ENCODE data around the gene ATP6V0E2.

ATP6V0E2 gene

GRCh38 chr7:149846021-149846420, 27.7 kb upstream of the ATP6V0E2 start:
- peak overlapping the region; percentile 80 to 98 (median 95) for H3K4me2 ChIP-seq
- no peaks in the 10 kb centered on the region for H3K9me3 ChIP-seq (replicated peaks in 1 of 11)
- peaks cover 0 to 7% (median 0%) of the 10 kb centered on the region in 11 experiments; a peak in 6 of 22 replicates for H4K20me1 ChIP-seq
- H3K27me3 ChIP-seq, result peaks cover 0 to 8% (median 3%) of the 10 kb centered on the region in 11 experiments; a peak in 5 of 22 replicates
- H3K36me3 ChIP-seq, result peaks cover 0 to 15% (median 6%) of the 10 kb centered on the region in 11 experiments; a peak in 8 of 22 replicates
- H3K4me3 ChIP-seq, result peak overlapping the region in 6 of 10 experiments; percentile 9 to 53 (median 32); a peak in 9 of 20 replicates
- no peak for TF ChIP-seq Cebpa-rat (IDR thresholded peaks at IDR 0.05)
- H3K27ac ChIP-seq, result peak overlapping the region; percentile 13 to 91 (median 85); a peak in 21 of 22 replicates
- peak overlapping the region; percentile 10 to 77 (median 71); a peak in 21 of 22 replicates for H3K9ac ChIP-seq
- H3K4me1 ChIP-seq, result peaks cover 58 to 83% (median 71%) of the 10 kb centered on the region in 10 experiments

- Histone ChIP-seq H3K4me2 (peak overlapping the region; percentile 80 to 98 (median 95)), H3K36me3 (peaks cover 0 to 15% (median 6%) of the 10 kb centered on the region in 11 experiments; a peak in 8 of 22 replicates), H3K9ac (peak overlapping the region; percentile 20 to 77 (median 71); a peak in 18 of 22 replicates), H3K27ac (peak overlapping the region; percentile 53 to 91 (median 85); a peak in 21 of 22 replicates), H3K4me1 (peaks cover 58 to 85% (median 73%) of the 10 kb centered on the region in 10 experiments), H3K4me3 (peak overlapping the region in 5 of 10 experiments; percentile 9 to 53 (median 33); a peak in 5 of 20 replicates), H3K27me3 (peaks cover 0 to 8% (median 3%) of the 10 kb centered on the region in 11 experiments; a peak in 5 of 22 replicates), H4K20me1 (peaks cover 0 to 7% (median 0%) of the 10 kb centered on the region in 11 experiments; a peak in 6 of 22 replicates), H3K9me3 (replicated peaks in 1 of 11) (no peaks in the 10 kb centered on the region)
- no peak; a peak in 1 of 22 replicates for TF ChIP-seq Cebpa-rat (IDR thresholded peaks at IDR 0.05)
Measured at GRCh38 chr7:149846436-149847046, 27.2 kb upstream of the ATP6V0E2 start.

DNA sequence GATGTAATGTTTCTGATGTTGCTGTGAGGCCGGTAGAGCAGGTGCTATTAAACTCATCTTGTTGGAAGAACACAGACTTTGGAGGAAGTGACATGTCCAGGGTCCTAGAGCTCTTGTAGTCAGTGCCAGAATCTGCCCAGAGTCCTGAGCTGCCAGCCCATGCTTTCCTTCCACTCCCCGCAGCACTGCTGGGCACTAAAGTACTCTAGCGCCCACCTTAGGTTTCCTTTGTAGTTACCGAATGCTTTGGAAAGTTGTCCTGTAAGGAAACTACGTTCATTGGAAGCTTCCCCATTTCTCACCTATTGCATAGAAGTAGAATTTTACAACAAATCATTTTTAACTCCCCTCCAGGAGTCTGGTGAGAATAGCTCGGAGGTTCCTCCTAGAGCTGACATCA, 24.6 kb upstream of the ATP6V0E2 start:
- Histone ChIP-seq H3K4me1 (peaks cover 54 to 73% (median 68%) of the 10 kb centered on the region in 10 experiments), H4K20me1 (peaks cover 0 to 7% (median 0%) of the 10 kb centered on the region in 11 experiments; a peak in 6 of 22 replicates)
- TF ChIP-seq Cebpa-rat (IDR thresholded peaks at IDR 0.05), result no peak

DNA sequence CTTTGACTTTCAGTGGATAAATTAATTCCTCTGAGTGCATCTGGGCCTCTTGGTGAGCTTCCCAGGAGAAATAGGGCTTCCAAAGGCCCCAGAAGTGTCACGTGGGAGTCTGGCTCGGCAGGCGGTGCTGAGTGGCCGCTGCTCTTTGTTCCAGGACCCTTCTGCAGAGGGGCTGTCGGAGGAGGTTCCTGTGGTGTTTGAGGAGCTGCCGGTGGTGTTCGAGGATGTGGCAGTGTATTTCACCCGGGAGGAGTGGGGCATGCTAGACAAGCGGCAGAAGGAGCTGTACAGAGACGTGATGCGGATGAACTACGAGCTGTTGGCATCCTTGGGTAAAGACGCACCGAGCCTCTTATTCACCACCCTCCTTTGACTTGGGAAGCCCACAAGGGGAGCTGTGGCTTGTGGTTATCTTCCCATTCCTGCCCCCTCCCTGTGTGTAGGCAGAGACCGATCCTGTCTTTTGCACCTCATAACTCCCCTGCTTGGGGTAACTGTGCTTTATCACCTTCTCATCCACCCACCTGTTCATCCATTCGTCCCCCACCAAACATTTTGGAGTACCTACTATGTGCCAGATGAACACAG, 23.7 kb upstream of the ATP6V0E2 start:
- no peak overlapping the region for H3K27ac ChIP-seq
- H3K9ac ChIP-seq, result peak overlapping the region in 3 of 11 experiments; percentile 7 to 24 (median 10); a peak in 2 of 22 replicates
- H4K20me1 ChIP-seq, result peaks cover 0 to 7% (median 0%) of the 10 kb centered on the region in 11 experiments; a peak in 6 of 22 replicates
- H3K27me3 ChIP-seq, result peaks cover 0 to 8% (median 3%) of the 10 kb centered on the region in 11 experiments; a peak in 5 of 22 replicates
- H3K9me3 ChIP-seq (replicated peaks in 1 of 11), result no peaks in the 10 kb centered on the region
- H3K4me2 ChIP-seq, result peak overlapping the region; percentile 26 to 97 (median 70); a peak in 21 of 22 replicates
- TF ChIP-seq Cebpa-rat (IDR thresholded peaks at IDR 0.05), result no peak
- H3K36me3 ChIP-seq, result peaks cover 0 to 24% (median 6%) of the 10 kb centered on the region in 11 experiments; a peak in 10 of 22 replicates
- peaks cover 52 to 73% (median 68%) of the 10 kb centered on the region in 10 experiments for H3K4me1 ChIP-seq
- no peak overlapping the region for H3K4me3 ChIP-seq

More for the DNA sequence above, 24.6 kb upstream of the ATP6V0E2 start:
- Histone ChIP-seq H3K9me3 (replicated peaks in 1 of 11) (no peaks in the 10 kb centered on the region), H3K36me3 (peaks cover 0 to 24% (median 6%) of the 10 kb centered on the region in 11 experiments; a peak in 10 of 22 replicates), H3K27me3 (peaks cover 0 to 8% (median 3%) of the 10 kb centered on the region in 11 experiments; a peak in 5 of 22 replicates), H3K27ac (no peak overlapping the region), H3K4me2 (peak overlapping the region in 8 of 11 experiments; percentile 67 to 97 (median 82); a peak in 9 of 22 replicates), H3K9ac (no peak overlapping the region), H3K4me3 (no peak overlapping the region)

- H3K4me3 ChIP-seq, result no peak overlapping the region
- no peak for TF ChIP-seq Cebpa-rat (IDR thresholded peaks at IDR 0.05)
- peaks cover 0 to 8% (median 3%) of the 10 kb centered on the region in 11 experiments; a peak in 5 of 22 replicates for H3K27me3 ChIP-seq
- peaks cover 0 to 24% (median 6%) of the 10 kb centered on the region in 11 experiments; a peak in 10 of 22 replicates for H3K36me3 ChIP-seq
- no peaks in the 10 kb centered on the region for H3K9me3 ChIP-seq (replicated peaks in 1 of 11)
- H4K20me1 ChIP-seq, result peaks cover 0 to 7% (median 0%) of the 10 kb centered on the region in 11 experiments; a peak in 6 of 22 replicates
- H3K9ac ChIP-seq, result no peak overlapping the region
- peaks cover 52 to 73% (median 68%) of the 10 kb centered on the region in 10 experiments for H3K4me1 ChIP-seq
- H3K4me2 ChIP-seq, result peak overlapping the region in 9 of 11 experiments; percentile 66 to 97 (median 75); a peak in 17 of 22 replicates
- no peak overlapping the region for H3K27ac ChIP-seq
Measured at GRCh38 chr7:149850716-149851115, 23.1 kb upstream of the ATP6V0E2 start.

- peaks cover 52 to 73% (median 68%) of the 10 kb centered on the region in 10 experiments for H3K4me1 ChIP-seq
- peaks cover 0 to 24% (median 6%) of the 10 kb centered on the region in 11 experiments; a peak in 10 of 22 replicates for H3K36me3 ChIP-seq
- no peak for TF ChIP-seq Cebpa-rat (IDR thresholded peaks at IDR 0.05)
- no peaks in the 10 kb centered on the region for H3K9me3 ChIP-seq (replicated peaks in 1 of 11)
- no peak overlapping the region for H3K4me3 ChIP-seq
- H3K27ac ChIP-seq, result no peak overlapping the region
- H3K4me2 ChIP-seq, result peak overlapping the region in 3 of 11 experiments; percentile 68 to 81 (median 75); a peak in 2 of 22 replicates
- peaks cover 0 to 7% (median 0%) of the 10 kb centered on the region in 11 experiments; a peak in 4 of 22 replicates for H4K20me1 ChIP-seq
- no peak overlapping the region for H3K9ac ChIP-seq
- H3K27me3 ChIP-seq, result peaks cover 0 to 8% (median 3%) of the 10 kb centered on the region in 11 experiments; a peak in 5 of 22 replicates
Measured at GRCh38 chr7:149851449-149851848, 22.3 kb upstream of the ATP6V0E2 start.

- H3K4me2 ChIP-seq, result no peak overlapping the region
- H3K36me3 ChIP-seq, result peaks cover 0 to 19% (median 6%) of the 10 kb centered on the region in 11 experiments; a peak in 10 of 22 replicates
- no peak for TF ChIP-seq Cebpa-rat (IDR thresholded peaks at IDR 0.05)
- H3K9ac ChIP-seq, result no peak overlapping the region
- H3K27me3 ChIP-seq, result peaks cover 0 to 8% (median 3%) of the 10 kb centered on the region in 11 experiments; a peak in 5 of 22 replicates
- peaks cover 40 to 71% (median 67%) of the 10 kb centered on the region in 10 experiments for H3K4me1 ChIP-seq
- H3K9me3 ChIP-seq (replicated peaks in 1 of 11), result no peaks in the 10 kb centered on the region
- no peak overlapping the region for H3K27ac ChIP-seq
- peaks cover 0 to 7% (median 0%) of the 10 kb centered on the region in 11 experiments; a peak in 3 of 22 replicates for H4K20me1 ChIP-seq
- H3K4me3 ChIP-seq, result no peak overlapping the region
Measured at GRCh38 chr7:149853157-149853556, 20.6 kb upstream of the ATP6V0E2 start.

DNA sequence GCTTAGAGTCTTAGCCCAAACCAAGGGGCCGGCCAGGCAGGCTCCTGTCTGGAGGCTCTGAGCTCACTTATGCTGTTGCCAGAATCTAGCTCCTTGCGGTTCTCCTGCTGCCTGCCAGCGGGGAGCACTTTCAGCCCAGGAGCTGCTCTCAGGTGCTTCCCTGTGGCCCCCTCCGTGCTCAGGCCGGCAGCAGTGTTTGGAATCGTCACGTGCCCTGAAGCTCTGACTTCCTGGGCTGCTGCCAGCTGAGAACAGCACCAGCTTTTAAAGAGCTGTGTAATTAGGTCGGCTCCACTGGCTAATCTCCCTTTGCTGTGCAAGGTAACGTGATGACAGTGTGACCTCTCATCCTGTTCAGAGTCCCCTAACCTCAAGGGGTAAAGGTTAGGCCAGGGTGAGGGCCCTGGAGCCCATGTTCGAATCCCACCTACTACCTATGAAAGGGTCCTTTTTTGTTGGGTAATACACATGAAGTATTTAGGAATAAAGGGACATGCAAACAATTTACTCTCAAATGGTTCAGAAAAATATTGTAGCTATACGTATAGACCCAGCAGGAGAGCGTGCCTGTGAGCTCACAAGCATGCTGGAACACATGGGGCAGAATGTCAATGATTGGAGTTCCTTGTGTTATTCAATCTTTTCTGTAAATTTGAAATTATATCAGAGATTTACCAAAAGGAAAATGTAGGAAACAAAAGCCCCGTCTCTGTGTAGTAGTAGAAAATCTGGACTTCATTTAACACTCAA, 19.0 kb upstream of the ATP6V0E2 start:
- H3K4me3 ChIP-seq, result no peak overlapping the region
- peak overlapping the region; percentile 49 to 78 (median 66) for H3K4me2 ChIP-seq
- no peak for TF ChIP-seq Cebpa-rat (IDR thresholded peaks at IDR 0.05)
- H3K36me3 ChIP-seq, result peaks cover 0 to 17% (median 6%) of the 10 kb centered on the region in 11 experiments; a peak in 12 of 22 replicates
- H3K4me1 ChIP-seq, result peaks cover 35 to 57% (median 53%) of the 10 kb centered on the region in 10 experiments
- no peaks in the 10 kb centered on the region for H3K9me3 ChIP-seq (replicated peaks in 1 of 11)
- H3K9ac ChIP-seq, result peak overlapping the region in 4 of 11 experiments; percentile 9 to 38 (median 33); a peak in 4 of 22 replicates
- peaks cover 0 to 6% (median 3%) of the 10 kb centered on the region in 11 experiments; a peak in 5 of 22 replicates for H3K27me3 ChIP-seq
- H3K27ac ChIP-seq, result no peak overlapping the region; a peak in 1 of 22 replicates
- peaks cover 0 to 7% (median 0%) of the 10 kb centered on the region in 11 experiments; a peak in 3 of 22 replicates for H4K20me1 ChIP-seq
